Stimulated activated CD8-positive, alpha-beta memory T cell treated with anti-CD3 and anti-CD28 coated beads, Interleukin-15, amount 100 ng/mL, for 4 hours (primary cell): ENCODE data around the gene MSGN1.
"Not testable (repeated sequence)": the region's sequence is repeated elsewhere in the genome, so short reads cannot be mapped to it uniquely, and the experiment has no call there.

Source experiments
- DNase-seq, 2 donors: peaks; one replicate each; pipeline ENCODE4 v3.0.0-alpha.2; 2020; ENCODE audit warnings: low read depth in 2 of 2

The MSGN1 gene

DNA sequence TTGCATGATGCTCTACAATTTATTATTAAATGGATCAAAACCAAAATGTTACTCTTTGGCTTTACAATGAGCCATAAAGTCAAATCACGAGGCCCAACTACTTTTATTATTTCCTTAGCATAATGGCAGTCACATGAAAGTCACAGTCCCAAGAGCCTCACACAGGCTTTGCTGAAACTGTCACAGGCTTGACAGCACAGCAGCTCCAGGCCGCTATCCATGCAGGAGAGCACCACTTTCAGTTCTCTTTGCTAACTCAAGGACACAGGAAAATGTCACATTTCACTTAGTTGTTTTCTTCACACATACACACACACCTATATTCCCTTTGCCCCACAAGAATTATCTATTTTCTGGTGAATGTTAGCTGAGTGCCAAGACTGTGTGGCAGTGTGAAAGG, 11.1 kb upstream of the MSGN1 start:
- DNase-seq = no peak

DNA sequence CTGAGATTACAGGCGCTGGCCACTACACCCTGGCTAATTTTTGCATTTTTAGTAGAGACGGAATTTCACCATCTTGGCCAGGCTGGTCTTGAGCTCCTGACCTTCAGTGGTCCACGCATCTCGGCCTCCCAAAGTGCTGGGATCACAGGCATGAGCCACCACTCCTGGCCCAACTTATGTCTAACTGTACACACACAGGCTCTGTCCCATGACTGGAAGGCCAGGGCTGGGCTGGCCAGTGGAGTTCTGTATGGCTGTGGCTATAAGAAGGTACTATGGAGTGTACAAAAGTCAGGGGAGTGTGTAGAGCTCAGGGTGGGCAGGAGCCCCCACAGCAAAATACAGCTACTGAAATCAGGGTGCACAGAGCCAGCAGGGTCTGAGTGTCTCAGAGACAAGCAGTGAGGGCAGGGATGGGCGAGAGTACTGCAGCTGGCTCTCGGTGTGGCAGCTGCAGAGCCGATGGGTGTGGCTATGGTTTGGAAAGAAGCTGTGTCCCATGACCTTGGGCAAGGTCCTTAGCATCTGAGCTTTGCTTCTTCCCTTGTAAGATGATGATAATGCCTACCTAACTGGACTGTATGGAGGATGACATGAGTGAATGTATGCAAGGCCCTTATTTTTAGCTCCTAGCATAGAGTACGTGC, 10.4 kb upstream of the MSGN1 start:
- DNase-seq = no peak

DNA sequence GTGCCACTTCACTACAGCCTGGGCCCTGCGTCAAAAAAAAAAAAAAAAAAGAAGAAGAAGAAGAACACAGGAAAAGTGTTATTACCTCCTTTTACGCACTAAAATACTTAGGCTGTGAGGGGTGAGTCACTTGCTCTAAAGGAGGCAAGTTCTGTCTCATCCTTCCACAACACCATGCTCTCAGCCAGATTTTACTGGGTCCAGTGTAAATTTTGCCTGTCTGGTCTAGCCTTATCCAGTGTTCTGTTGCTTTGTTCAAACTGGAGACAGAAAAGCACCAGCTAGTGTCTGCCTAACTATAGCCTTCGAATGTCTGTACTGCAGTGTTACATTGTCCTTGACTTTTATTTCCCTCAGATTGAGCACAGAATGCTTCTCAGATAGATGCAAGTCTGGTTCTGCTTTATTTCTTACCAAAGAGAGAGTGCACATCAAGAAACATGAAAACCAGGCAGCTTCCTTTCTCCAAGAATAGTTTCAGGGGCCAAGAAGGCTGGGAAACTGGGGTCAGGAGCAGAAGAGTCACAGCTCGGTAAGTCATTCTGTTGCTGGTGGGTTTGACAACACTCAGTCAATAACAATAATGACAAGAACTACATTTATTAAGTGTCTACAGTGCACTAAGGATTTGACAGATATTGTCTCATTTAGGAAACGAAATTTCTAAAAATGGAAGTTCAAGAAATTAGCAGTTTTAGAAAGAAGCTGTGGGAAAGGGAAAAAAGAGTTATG, 3.1 kb upstream of the MSGN1 start:
- DNase-seq = no peak

DNA sequence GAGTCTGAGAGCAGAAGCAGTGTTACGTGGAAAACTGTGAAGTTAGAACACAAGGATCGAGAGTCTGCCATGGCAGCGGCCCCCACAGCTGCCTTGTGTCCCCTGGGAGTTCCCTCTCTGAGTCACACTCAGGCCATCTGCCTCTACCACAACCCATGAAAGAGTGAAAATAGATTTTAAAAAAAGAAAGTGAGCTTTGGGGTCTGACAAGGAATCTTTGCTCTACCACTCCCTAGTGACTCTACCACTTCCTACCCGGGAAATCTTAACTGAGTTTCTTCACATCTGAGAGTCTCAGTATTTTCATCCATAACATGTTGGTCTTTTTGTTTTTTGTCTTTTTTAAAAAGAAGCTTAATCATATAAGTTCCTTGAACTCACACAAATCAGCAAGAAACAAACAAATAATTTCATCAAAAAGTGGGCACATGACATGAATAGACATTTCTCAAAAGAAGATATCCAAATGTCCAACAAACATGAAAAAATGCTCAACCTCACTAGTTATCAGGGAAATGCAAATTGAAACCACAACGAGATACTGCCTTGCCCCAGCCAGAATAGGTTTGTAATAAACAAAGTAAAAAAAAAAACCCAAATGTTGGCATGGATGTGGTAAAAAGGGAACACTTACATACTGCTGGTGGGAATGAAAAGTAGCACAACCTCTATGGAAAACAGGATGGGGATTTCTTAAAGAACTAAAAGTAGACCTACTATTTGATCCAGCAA, 2.4 kb upstream of the MSGN1 start:
- DNase-seq = no peak

DNA sequence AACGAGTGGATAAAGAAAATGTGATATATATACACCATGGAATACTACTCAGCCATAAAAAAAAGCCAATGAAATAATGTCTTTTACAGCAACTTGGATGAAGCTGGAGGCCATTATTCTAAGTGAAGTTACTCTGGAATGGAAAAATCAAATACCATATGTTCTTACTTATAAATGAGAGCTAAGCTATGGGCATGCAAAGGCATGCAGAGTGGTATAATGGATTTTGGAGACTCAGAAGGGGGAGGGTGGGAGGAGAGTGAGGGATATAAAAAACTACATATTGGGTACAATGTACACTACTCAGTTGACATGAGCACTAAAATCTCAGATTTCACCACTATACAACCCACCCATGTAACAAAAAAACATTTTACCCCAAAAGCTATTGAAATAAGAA, 1.7 kb upstream of the MSGN1 start:
- DNase-seq = no peak

DNA sequence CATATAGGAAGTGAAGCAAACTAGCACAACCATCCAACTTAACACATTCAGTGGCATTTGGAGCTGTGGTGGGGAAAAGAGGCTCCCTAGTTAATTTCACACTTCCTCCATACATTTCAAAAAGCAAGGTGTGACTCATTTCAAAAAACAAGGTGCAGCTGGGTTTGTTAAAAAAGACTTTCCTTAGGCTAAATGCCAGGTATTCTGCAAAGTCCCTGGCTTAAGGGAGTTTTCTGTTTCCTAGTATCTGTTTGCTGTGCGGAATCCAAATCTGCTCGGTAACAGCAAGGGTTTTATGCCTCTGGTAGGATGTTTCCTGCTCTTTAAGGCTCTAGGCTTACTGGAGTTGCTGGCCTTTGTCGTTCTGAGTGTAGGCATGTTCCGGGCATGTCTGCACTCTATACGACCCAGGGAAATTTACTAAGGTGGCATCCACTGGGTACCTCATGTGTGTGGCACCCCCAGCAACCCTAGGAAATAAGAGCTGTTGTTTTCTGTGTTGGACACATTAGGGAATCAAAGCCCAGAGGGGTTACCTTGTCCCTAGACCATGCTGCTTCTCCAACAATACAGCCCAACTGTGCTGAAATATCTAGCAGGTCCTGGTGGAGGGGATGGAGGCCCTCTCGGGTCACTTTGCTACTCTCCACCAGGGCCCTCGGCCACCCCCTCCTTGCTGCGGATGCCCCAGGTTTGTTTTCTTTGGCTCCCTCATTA, 634 bp upstream of the MSGN1 start:
- DNase-seq = no peak

DNA sequence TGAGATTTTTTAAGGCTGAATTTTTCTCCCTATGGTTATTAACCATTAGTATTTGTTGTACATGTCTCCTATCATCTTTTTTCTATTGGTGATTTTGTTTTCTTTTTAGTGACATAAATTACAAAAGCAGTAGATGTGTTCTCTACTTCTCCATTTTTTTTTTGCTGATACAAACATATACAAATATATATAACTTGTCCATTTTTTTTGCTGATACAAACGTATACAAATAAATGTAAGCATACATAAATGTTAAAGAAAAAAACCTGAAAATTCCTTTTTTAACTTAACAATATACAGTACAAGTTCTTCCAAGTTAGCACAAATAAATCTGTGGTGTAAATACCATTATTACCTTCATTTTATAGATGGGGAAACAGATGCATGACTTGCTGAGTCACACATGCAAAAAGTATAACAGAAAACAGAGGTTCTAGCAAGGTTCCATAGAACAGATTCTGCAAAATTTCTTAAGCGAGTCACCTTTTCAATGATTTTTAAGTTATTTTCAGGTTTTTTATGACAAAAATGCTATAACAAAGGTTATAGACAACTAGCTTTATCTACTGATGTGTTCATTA, 2.1 kb downstream of the MSGN1 start:
- no peak for DNase-seq

DNA sequence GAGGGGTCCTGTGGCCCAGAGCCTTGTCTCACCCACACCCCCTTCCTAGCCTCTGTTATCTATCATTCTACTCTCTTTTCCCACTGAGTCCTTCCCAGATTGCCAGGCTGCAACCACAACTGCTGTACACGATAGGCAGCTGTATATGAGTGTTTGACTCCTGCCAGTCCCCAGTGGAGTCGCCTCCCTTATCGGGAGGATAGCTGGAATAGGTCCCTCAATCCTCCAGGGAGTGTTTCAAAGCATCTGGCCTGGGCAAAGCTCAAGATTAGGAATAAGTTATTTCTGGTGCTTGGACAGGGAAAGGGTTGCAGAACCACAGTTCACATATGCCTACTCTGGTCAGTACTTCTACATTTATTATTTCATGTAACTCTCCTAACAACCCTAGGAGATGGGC, 4.8 kb downstream of the MSGN1 start:
- no peak for DNase-seq

DNA sequence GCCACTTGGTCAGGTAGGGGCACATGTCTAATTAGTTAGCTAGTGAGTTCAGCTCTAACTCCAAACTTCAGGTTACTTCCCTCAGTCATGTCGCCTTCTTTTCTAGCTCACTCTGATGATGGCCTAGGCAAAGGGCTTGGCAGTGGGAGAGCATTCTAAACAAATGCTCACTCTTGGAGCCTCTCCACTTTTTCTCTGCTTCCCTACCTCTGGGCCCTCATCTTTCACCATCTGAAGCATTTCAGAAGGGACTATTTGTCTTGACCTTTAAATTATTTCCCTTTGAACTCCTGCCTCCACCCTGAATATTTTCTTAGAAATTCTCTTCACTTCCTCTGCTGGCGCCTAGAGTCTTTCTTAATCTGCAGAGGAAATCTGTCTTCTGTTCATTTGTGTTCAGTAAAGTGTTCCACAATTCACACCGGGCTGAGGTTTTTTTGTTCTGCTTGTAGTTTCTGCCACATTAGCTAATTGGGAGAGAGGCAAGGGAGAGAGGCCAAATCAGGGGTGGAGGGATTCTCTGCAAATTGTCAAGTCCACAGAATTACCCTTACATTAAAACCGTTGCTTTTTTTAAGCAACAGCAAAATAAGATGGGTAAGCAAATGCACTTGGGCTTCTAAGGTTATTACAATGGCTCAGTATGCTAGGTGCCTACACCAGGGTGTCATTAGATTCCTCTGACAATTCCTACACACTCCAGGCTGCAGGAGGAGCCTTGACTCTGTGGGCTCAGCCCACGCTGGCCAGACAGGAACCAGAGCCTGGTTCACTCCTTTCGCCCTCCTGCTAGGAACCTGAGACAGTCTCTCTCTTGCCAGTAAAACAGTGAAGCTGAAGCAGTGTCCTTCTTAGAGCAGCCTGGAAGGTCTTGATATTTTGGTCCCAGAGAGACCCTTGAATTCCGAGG, 5.5 kb downstream of the MSGN1 start:
- no peak for DNase-seq

DNA sequence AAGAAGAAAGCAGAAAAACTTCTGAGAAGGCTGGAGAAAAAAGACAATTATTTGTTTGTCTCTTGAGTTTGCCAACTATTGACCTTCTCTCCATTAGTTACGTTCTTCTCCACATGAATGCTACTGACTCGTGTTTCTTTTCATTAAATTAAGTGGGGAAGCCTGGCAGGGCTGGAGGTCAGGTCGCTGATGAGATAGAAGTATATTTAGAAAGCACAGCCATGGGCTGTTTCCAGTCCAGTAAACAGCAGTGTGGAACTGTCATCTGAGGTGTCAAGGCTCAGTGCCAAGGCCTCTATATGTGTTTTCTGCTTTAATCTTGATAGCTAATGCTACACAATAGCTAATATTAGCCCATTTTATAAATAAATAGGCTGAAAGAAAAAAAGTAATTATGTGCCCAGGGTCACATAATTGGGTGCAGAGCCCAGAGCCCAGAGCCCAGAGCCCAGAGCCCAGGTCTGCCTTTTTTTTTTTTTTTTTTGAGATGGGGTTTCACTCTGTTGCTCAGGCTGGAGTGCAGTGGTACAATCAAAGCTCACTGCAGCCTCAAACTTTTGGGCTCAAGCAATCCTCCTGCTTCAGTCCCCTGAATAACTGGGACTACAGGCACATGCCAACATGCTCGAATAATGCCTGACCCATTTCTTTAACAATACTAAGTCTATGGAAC, 6.3 kb downstream of the MSGN1 start:
- no peak for DNase-seq

DNA sequence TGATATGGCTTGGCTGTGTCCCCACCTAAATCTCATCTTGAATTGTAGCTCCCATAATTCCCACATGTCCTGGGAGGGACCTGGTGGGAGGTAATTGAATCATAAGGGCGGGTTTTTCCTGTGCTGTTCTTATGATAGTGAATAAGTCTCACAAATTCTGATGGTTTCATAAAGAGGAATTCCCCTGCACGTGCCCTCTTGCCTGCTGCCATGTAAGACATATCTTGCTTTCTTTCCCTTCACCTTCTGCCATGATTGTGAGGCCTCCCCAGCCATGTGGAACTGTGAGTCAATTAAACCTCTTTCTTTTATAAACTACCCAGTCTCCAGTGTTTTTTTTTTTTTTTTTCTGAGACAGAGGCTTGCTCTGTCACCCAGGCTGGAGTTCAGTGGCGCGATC, 7.4 kb downstream of the MSGN1 start:
- not testable (repeated sequence) for DNase-seq

DNA sequence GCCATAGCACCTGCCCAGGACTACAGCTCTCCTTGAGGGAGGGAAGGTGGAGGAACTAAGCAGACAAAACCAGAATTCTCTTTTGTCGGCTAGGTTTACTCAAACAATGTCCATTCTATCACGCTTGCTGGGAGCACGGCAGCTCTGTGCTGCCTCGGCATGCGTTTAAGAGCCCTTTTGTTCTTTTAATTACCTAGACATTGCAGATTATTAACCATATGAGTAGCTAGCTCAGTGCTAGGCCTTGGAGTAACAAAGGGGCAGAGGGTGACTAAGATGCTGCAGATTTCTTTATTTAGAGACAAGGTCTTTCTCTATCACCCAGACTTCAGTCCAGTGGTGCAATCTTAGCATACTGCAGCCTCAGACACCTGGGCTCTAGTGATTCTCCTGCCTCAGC, 11.1 kb downstream of the MSGN1 start:
- DNase-seq = no peak

DNA sequence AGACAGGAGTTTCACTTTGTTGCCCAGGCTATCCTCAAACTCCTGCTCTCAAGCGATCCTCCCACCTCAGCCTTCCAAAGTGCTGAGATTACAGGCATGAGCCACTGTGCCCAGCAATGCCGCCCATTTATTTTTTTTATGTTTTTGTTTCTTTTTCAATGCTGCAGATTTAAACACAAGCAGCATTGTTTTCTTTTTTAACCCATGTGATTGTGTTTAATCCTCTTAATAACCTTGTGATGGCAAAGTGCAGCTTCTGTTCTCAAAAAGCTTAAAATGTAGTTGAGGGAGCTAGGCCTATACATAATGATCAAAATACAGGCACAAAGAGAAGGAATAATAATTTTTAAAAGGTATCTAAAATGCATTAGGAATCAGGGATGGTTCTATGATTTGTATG, 11.5 kb downstream of the MSGN1 start:
- DNase-seq = no peak

DNA sequence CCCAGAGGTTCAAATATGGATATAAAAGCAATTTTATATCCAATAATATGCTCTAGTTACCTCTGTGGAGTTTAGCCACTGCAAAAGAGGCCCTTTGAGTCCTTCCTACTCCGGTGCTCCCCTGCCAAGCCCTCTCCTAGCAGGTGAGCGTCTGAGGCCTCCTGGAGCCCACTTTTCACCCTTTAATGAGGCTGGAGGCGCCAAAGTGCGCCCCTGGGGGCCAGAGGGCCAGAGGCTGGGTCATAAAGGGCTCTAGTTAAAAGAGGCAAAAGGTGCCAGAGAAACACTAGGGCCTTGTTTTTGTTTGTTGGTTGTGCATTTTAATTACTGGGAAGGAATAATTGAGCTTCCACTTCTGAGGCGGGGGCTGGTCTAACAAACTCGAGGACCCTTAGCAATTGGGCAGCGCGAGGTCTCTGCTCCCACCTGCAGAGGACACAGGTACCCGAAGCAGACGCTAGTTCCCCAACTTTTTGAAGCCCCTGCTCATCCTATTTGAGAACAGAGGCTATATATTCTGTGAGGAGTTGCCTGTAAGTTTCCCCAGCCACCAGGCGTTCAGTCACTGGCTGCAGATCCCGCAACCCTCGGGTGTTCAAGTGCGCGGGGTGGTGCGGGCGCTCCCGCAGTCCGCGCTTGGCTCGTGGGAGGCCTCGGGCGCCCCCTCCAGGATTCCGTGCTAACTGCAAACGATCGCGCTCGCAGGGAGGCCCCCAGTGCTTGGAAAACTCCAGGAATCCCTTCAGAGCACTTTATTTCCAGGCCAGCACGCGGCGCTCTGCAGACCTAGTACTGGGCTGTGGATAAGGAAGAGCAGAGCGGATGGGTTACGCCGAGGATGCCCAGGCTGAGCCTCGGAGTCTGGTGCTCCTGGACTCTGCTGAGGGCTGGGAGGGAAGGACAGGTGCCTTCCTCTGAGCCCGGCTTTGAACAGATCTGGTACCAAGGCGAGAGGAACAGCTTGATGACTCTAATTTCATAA, 14.1 kb downstream of the MSGN1 start:
- no peak for DNase-seq

DNA sequence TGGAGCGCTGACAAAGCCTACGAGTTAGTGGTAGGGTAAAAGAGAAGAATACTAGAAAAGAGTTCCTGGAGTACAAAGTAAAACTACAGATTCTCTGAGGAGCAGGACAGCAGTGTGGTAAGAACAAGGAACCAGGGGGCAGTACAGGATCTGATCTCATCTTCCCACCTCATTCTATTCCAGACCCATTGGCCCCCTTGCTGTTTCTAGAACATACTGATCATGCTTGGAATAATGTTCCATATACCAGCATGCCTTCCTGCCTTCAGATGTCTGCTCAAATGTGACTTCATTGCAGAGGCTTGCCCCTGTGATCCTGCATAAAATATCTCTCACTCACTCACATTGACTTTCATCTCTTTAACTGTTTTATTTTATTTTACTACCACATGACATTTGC, 19.3 kb downstream of the MSGN1 start:
- no peak for DNase-seq

DNA sequence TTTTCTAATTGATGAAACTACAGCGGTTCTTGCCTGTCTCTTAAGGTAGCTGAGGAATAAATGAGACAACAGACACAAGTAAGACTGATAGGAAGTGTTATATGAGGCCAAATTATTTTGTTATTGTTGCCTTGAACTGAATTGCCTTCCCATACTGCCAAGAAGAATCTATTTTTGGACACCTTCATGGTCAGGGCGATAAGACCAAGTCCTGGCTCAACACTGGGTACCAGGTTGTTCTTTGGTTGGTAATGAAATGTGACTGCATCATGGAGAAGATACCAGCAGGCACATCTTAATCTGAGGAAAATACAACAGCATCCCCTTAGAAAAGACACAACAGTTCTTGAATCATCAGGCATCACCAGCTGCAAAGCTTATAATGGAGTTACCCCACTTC, 23.7 kb downstream of the MSGN1 start:
- no peak for DNase-seq

DNA sequence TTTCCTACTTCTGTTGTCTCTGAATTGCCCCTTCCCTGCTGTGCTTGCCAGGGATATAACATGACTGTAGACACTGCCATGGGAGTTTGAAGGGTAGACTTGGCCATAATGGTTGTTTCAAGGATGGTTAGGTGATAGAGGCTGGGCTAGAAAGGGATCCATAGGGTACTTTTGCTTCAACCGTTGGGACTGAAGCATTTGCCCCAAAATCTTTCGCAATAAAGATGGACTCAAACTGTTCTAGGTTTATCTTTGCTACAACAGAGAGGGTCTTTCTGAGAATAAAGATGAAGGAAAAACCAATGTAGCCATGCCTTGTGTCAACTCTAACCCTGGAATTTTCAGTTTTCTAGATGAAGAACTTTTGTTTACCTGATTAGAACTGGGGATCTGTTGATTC, 27.2 kb downstream of the MSGN1 start:
- DNase-seq = no peak

DNA sequence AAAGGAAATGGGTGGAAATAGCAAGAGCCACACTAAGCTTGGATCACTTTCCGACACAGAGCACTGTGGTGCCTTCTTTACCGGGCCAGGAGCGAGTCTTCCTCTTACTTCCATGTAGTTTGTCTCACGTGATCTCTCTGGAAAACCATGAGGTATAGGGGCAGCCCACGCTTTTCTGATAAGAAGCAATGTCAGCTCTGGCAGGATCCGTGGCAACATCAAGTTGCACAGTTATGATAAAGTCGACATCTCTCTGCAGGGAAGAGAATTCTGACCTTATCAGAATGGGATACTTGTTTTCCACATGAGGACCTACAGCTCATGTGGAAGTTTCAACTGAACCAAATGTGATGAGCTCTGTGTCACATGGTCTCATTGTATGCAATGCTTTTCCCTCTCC, 29.5 kb downstream of the MSGN1 start:
- DNase-seq = no peak

DNA sequence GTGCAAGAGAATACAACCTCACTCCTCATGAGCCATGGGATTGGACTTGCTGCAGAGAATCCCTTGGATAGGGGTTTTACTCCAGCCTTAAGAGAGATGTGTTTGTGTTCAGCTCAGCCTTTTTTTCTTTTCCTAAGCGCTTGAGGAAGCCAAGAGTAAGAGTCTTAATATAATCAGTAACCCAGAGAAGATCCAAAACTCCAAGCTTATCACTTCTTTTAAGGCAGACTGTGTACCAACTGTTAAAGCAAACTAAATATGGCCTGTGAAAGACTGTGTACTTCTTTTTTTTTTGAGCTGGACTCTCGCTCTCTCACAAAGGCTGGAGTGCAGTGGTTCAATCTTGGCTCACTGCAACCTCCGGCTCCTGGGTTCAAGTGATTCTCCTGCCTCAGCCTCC, 30.4 kb downstream of the MSGN1 start:
- DNase-seq = no peak
